PC-3 (cell line): ENCODE data around the gene FSD1L. TPM values are rescaled to one million over a fixed set of nuclear protein-coding genes. Genes with fewer than 3 reads are reported as not detected.

ENCODE experiments used
- ATAC-seq: fragments of 200-7000 bp; cut with Tn5 transposase; 2 replicates; pipeline ENCODE4 v1.9.1; 2020; ENCODE audit warnings: mild to moderate bottlenecking, moderate library complexity
- BruUV-seq: library from RNA; stranded (reverse); fragments of 400-500 nt; replicated peaks from 2 replicates; lab custom pipeline; 2021; lab: Mats Ljungman, UMichigan
- CTCF ChIA-PET: fragments of 300-600 bp; sonication (Branson Sonifier 250); formaldehyde crosslinking; loops from one replicate; lab custom pipeline; 2022; ENCODE audit warnings: antibody characterized with exemption; lab: Charles Lee
- POLR2A ChIA-PET: fragments of 300-600 bp; sonication (Branson Sonifier 250); formaldehyde crosslinking; loops from one replicate; lab custom pipeline; 2022; ENCODE audit warnings: antibody characterized with exemption; ENCODE audit not compliant: unreplicated experiment; lab: Charles Lee
- DNase-seq: peaks from one replicate; pipeline ENCODE4 v3.0.0-alpha.2; 2015
- H2AFZ ChIP-seq: fragments of 300-600 bp; sonication (generic); 2 replicates; pipeline ENCODE4 v1.6.0; 2016; ENCODE audit warnings: antibody characterized with exemption, low read length
- H3F3A ChIP-seq: fragments of 300-600 bp; sonication (generic); one replicate; pipeline ENCODE4 v1.6.0; 2017; ENCODE audit warnings: antibody characterized with exemption, low read length, control low read depth, mild to moderate bottlenecking; ENCODE audit not compliant: unreplicated experiment
- H3K27ac ChIP-seq: fragments of 300-600 bp; sonication (generic); 2 replicates; pipeline ENCODE4 v1.5.1; 2016; ENCODE audit warnings: mild to moderate bottlenecking, low read length
- H3K27me3 ChIP-seq: fragments of 300-600 bp; sonication (generic); 2 replicates; pipeline ENCODE4 v1.6.1; 2016; ENCODE audit warnings: low read length, mixed read lengths
- H3K36me3 ChIP-seq: fragments of 300-600 bp; sonication (generic); 2 replicates; pipeline ENCODE4 v1.6.1; 2016; ENCODE audit warnings: low read depth, mixed run types, low read length, mixed read lengths
- H3K4me1 ChIP-seq: fragments of 300-600 bp; sonication (generic); 2 replicates; pipeline ENCODE4 v1.5.1; 2016; ENCODE audit warnings: low read length; ENCODE audit not compliant: insufficient read depth
- H3K4me2 ChIP-seq: fragments of 300-600 bp; sonication (generic); 2 replicates; pipeline ENCODE4 v1.6.0; 2016; ENCODE audit warnings: low read length
- H3K4me3 ChIP-seq: fragments of 300-600 bp; sonication (generic); 2 replicates; pipeline ENCODE4 v1.5.1; 2016; ENCODE audit warnings: mild to moderate bottlenecking, low read length, mixed read lengths
- H3K79me2 ChIP-seq: fragments of 300-600 bp; sonication (generic); 2 replicates; pipeline ENCODE4 v1.6.1; 2017; ENCODE audit warnings: low read length, mixed read lengths
- H3K9ac ChIP-seq: fragments of 300-600 bp; sonication (generic); 2 replicates; pipeline ENCODE4 v1.6.0; 2016; ENCODE audit warnings: mild to moderate bottlenecking, low read length
- H3K9me2 ChIP-seq: fragments of 300-600 bp; sonication (generic); replicated peaks from 2 replicates; pipeline ENCODE4 v1.6.1; 2016; ENCODE audit warnings: mixed run types, low read length, mixed read lengths
- H3K9me3 ChIP-seq: fragments of 300-600 bp; sonication (generic); 2 replicates; pipeline ENCODE4 v1.6.1; 2016; ENCODE audit warnings: low read length, mixed read lengths
- H4K20me1 ChIP-seq: fragments of 300-600 bp; sonication (generic); 2 replicates; pipeline ENCODE4 v1.6.1; 2016; ENCODE audit warnings: low read length, mixed read lengths
- CTCF ChIP-seq: fragments of 300-600 bp; sonication (generic); conservative IDR thresholded peaks from 2 replicates; pipeline ENCODE4 v1.5.1; 2017; ENCODE audit warnings: antibody characterized with exemption, low read depth, mild to moderate bottlenecking, low read length
- EZH2 ChIP-seq: fragments of 300-600 bp; sonication (generic); IDR thresholded peaks from one replicate; pipeline ENCODE4 v1.6.1; 2017; ENCODE audit warnings: antibody characterized with exemption, mild to moderate bottlenecking, low read length; ENCODE audit not compliant: unreplicated experiment
- EZH2phosphoT487 ChIP-seq: fragments of 300-600 bp; sonication (generic); IDR thresholded peaks from 2 replicates; pipeline ENCODE4 v1.6.1; 2018; ENCODE audit warnings: mild to moderate bottlenecking, antibody characterized with exemption, low read length, borderline replicate concordance
- intact Hi-C: fragments of 100-400 bp; cut with micrococcal nuclease; formaldehyde crosslinking; loops from 2 replicates; pipeline ENCODE4 v1.9.0; 2023
- total RNA-seq: library from RNA; depleted of rRNA; stranded (reverse); fragments of >200 nt; gene quantifications from 2 replicates; pipeline ENCODE4 v1.2.3, GENCODE V29; 2014

Gene FSD1L
- total RNA-seq, 1 experiment from 2014 or later: 1.7 TPM

GRCh38 chr9:105431424-105432246, 16.2 kb upstream of the FSD1L start:
- Histone ChIP-seq H3K79me2 (no peaks in the 10 kb centered on the region), H3K4me3 (no peak overlapping the region), H2AFZ (no peak overlapping the region), H3F3A (no peaks in the 10 kb centered on the region), H3K9ac (no peak overlapping the region), H3K27ac (no peak overlapping the region), H3K4me2 (no peak overlapping the region), H4K20me1 (no peaks in the 10 kb centered on the region), H3K4me1 (no peaks in the 10 kb centered on the region), H3K36me3 (no peaks in the 10 kb centered on the region), H3K9me3 (no peaks in the 10 kb centered on the region), H3K27me3 (no peaks in the 10 kb centered on the region), H3K9me2 (no peaks in the 10 kb centered on the region)
- DNase-seq (no peak), ATAC-seq (no peak)
- CTCF ChIA-PET: no interaction called here
- POLR2A ChIA-PET: interaction anchor here (0.7 kb wide), 1 partner anchor 14 kb away, joined by 3 read pairs; no protein-coding TSS in a partner anchor
- BruUV-seq: no TSS peak
- intact Hi-C loops: no loop called here
- TF ChIP-seq EZH2 (no peak), EZH2phosphoT487 (no peak), CTCF (no peak)

DNA sequence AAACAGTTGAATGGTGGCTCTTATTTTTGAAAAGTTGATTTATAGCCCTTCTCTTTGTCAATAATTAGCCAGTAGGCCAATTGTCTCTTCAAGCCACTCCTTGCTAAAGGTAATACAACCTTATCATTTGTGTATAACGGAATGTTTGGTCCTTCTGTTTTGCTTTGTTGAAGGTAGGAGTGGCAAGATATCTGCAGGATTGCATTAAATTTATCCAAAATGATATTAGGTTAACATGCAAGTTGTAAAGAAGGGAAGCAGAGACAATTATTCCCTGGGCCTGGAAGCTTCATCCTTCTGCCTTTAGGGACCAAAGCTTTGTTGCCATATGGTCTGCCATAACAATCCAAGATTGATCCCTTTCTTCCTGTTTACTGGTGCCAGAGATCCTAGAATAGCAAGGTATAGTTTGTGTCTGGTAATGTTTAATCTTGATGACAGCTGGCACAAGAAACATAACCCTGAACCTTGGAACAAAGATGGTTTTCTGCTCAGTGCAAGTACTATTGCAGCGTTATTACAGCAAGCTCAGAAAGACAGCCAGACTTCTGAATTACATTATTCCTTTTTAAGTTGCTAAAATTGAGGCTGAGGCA, 15.5 kb upstream of the FSD1L start:
- H3K36me3 ChIP-seq: no peaks in the 10 kb centered on the region
- DNase-seq: no peak
- BruUV-seq: no TSS peak
- no peak overlapping the region for H3K9ac ChIP-seq
- TF ChIP-seq EZH2 (no peak), EZH2phosphoT487 (no peak), CTCF (no peak)
- no peak overlapping the region for H3K4me3 ChIP-seq
- no peaks in the 10 kb centered on the region for H3K27me3 ChIP-seq
- no peaks in the 10 kb centered on the region for H3K4me1 ChIP-seq
- H2AFZ ChIP-seq: no peak overlapping the region
- ATAC-seq: no peak
- intact Hi-C loops: no loop called here
- POLR2A ChIA-PET: no interaction called here
- no peaks in the 10 kb centered on the region for H4K20me1 ChIP-seq
- no peak overlapping the region for H3K4me2 ChIP-seq
- H3K27ac ChIP-seq: no peak overlapping the region
- no peaks in the 10 kb centered on the region for H3K9me2 ChIP-seq
- CTCF ChIA-PET: no interaction called here
- H3K79me2 ChIP-seq: no peaks in the 10 kb centered on the region
- H3F3A ChIP-seq: no peaks in the 10 kb centered on the region
- no peaks in the 10 kb centered on the region for H3K9me3 ChIP-seq

DNA sequence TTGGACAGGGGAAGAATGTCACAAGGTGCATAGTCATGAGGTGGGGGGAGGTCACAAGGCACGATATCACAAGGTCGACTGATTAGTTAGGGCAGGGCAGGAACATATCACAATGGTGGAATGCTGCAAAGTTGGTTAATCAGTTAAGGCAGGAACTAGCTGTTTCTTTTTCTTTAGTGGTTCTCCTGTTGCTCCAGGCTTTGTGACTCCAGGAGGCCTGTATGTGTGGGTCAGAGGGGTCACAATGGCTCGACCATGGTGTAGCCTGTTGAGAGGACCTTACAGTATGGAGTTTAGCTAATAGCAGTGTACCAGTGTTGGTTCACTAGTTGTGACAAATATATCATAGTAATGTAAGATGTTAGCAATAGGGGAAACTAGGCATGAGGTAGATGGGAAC, 12.4 kb upstream of the FSD1L start:
- DNase-seq: no peak
- CTCF ChIA-PET: no interaction called here

More for the DNA sequence above, 12.4 kb upstream of the FSD1L start:
- Histone ChIP-seq H3K9ac (no peak overlapping the region), H2AFZ (no peak overlapping the region), H3K4me2 (no peak overlapping the region), H3K9me3 (no peaks in the 10 kb centered on the region), H3K79me2 (no peaks in the 10 kb centered on the region), H4K20me1 (no peaks in the 10 kb centered on the region), H3K4me3 (no peak overlapping the region), H3K27me3 (no peaks in the 10 kb centered on the region), H3K9me2 (no peaks in the 10 kb centered on the region), H3K36me3 (no peaks in the 10 kb centered on the region), H3F3A (no peaks in the 10 kb centered on the region), H3K27ac (no peak overlapping the region), H3K4me1 (no peaks in the 10 kb centered on the region)
- no peak for ATAC-seq
- POLR2A ChIA-PET: no interaction called here
- intact Hi-C loops: no loop called here
- no TSS peak for BruUV-seq
- TF ChIP-seq CTCF (no peak), EZH2phosphoT487 (no peak), EZH2 (no peak)
